ENCODE results near the gene KLHL30. TPM values are rescaled to one million over a fixed set of nuclear protein-coding genes. Genes with fewer than 3 reads are reported as not detected.

The KLHL30 gene
- total RNA-seq, 1 donor from 2014 or later, result not detected

DNA sequence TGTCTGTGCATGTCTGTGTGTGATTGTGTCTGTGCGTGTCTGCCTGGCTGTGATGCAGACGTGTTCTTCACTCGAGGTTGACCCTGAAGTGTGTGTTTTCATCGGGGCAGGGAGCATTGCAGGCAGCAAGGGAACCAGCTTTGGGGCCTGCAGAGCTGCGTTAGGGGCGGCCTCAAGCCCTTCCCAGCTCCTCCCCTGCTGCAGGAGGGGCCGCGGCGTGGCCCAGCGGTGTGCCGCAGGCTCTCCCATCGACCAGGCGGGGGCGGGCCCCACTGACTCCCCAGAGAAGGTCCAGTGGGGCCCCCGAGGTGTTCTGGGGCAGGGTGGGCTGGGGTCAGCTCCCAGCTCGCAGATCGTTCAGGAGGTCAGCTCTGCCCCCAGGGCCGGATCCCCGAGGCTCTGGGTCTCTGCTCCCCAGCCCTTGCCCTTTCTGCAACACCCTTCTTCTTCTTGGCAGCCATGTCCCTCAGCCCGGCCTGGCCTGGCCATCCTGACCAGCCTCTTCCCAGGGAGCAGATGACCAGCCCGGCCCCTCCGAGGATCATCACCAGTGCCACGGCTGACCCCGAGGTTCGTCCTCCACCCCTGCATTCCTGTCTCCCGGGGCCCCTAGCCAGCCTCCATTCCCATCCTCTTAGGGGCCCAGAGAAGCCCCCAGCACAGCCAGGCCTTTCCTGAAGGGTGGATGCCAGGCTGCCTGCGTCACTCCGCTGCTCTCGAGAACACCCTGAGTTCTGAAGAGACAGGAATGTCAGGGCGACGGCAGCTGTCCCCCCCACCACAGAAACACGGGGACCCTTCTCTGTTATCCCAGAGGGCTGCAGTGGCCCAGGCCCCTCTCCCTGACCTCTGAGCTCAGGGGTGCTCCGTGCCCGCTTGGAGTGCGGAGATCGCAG, 11.1 kb upstream of the KLHL30 start:
- no peak overlapping the region for H3K27ac Mint-ChIP-seq
- no peak for DNase-seq (ENCODE audit: low spot score)
- H3K9me3 Mint-ChIP-seq, result no peaks in the 10 kb centered on the region
- no peaks in the 10 kb centered on the region for H3K27me3 Mint-ChIP-seq (ENCODE audit: insufficient read depth)
- H3K36me3 Mint-ChIP-seq (ENCODE audit: low read depth), result no peaks in the 10 kb centered on the region
- no peak overlapping the region for H3K4me3 Mint-ChIP-seq
- intact Hi-C loops (cut with micrococcal nuclease), result no loop called here
- no peaks in the 10 kb centered on the region for H3K4me1 Mint-ChIP-seq (ENCODE audit: low read depth)

DNA sequence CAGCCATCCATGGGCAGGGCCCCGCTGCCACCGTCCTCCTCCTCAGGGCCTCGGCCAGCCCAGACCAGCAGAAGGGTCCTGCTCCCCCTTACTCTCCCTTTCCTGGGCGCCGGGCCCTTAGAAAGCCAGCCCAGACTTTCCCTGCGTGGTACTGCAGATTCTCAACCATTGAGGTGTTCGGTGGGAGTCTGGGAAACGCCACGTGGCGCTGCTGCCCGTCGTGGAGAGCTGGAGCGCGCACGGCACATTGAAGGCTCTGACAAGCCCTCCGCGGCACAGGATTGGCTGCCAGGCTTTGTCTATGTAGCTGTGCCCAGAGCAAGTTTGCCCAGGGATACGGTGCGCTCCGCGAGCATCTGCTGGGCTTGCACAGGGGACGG, 10.4 kb upstream of the KLHL30 start:
- Mint-ChIP-seq H3K27me3 (ENCODE audit: insufficient read depth) (no peaks in the 10 kb centered on the region), H3K9me3 (no peaks in the 10 kb centered on the region), H3K36me3 (ENCODE audit: low read depth) (no peaks in the 10 kb centered on the region), H3K4me1 (ENCODE audit: low read depth) (no peaks in the 10 kb centered on the region), H3K27ac (no peak overlapping the region), H3K4me3 (no peak overlapping the region)
- intact Hi-C loops (cut with micrococcal nuclease), result no loop called here
- no peak for DNase-seq (ENCODE audit: low spot score)

DNA sequence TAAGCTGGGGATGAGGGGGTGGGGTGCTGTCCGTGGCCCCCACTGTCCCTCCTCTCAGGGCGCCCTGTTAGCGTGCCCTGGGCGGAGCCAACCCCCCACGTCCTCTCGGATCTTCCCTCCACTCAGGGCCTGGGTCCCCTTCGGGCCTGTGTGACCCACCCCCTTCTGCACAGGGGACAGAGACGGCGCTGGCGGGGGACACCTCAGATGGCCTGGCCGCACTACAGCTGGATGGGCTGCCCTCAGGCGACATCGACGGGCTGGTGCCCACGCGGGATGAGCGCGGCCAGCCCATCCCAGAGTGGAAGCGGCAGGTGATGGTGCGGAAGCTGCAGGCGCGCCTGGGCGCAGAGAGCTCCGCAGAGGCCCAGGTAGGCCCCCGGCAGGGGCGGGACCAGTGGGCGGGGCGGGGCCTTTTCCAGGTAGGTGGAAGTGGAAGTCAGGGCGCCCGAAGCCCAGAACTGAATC, 9.9 kb upstream of the KLHL30 start:
- H3K36me3 Mint-ChIP-seq (ENCODE audit: low read depth), result no peaks in the 10 kb centered on the region
- no peaks in the 10 kb centered on the region for H3K27me3 Mint-ChIP-seq (ENCODE audit: insufficient read depth)
- no peak overlapping the region for H3K4me3 Mint-ChIP-seq
- no peak overlapping the region for H3K27ac Mint-ChIP-seq
- H3K9me3 Mint-ChIP-seq, result no peaks in the 10 kb centered on the region
- no peak for DNase-seq (ENCODE audit: low spot score)
- H3K4me1 Mint-ChIP-seq (ENCODE audit: low read depth), result no peaks in the 10 kb centered on the region
- intact Hi-C loops (cut with micrococcal nuclease), result no loop called here

DNA sequence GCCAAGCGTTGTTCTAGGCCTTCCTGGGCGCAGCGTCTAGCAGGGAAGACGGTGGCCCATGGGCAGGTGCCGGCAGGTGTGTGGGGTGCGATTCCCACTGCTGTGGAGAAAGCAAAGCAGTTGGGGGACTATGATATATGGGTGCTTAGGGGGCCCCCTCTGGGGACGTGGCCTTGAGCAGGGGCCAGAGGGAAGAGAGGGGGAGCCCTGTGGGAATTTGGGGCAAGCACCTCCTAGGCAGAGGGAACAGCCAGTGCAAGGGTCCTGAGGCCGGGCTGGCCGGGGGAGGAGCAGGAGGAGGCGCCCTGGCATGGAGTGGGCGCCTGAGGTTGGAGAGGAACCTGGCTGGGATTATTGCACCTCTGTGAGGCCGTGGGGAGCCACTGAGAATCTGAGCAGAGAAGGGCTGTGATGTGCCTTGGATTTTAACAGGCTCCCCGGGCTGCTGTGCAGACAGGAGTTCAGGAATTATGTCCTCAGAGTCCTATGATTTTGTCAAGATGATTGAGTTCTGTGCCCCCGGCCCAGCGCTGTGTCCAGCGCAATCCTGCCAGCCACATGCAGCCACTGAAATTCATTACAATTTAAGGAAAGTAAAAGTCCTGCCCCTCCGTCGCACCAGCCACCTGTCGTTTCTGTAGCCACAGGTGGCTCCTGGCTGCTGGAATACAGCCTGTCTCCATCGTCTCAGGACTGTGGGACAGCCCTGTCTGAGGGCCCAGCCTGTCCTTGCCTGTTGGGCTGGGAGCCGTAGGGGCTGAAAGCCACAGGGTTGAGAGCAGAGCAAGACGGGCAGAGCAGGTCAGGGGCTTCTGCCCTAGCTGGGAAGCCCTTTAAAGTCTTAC, 9.1 kb upstream of the KLHL30 start:
- Mint-ChIP-seq H3K36me3 (ENCODE audit: low read depth) (no peaks in the 10 kb centered on the region), H3K9me3 (no peaks in the 10 kb centered on the region), H3K27me3 (ENCODE audit: insufficient read depth) (no peaks in the 10 kb centered on the region), H3K27ac (no peak overlapping the region), H3K4me3 (no peak overlapping the region), H3K4me1 (ENCODE audit: low read depth) (no peaks in the 10 kb centered on the region)
- intact Hi-C loops (cut with micrococcal nuclease), result no loop called here
- no peak for DNase-seq (ENCODE audit: low spot score)

DNA sequence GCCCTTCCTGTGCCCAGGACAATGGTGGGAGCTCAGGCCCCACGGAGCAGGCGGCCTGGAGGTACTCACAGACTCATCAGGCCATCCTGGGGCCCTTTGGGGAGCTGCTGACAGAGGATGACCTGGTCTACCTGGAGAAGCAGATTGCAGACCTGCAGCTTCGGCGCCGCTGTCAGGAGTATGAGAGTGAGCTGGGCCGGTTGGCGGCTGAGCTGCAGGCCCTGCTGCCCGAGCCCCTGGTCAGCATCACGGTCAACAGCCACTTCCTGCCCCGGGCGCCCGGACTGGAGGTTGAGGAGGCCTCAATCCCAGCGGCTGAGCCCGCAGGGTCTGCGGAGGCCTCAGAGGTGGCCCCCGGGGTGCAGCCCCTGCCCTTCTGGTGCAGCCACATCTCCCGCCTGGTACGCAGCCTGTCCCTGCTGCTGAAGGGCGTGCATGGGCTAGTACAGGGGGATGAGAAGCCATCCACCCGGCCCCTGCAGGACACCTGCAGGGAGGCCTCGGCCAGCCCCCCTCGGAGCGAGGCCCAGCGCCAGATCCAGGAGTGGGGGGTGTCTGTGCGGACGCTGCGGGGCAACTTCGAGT, 8.3 kb upstream of the KLHL30 start:
- no peaks in the 10 kb centered on the region for H3K36me3 Mint-ChIP-seq (ENCODE audit: low read depth)
- no peak for DNase-seq (ENCODE audit: low spot score)
- H3K27ac Mint-ChIP-seq, result no peak overlapping the region
- no peaks in the 10 kb centered on the region for H3K27me3 Mint-ChIP-seq (ENCODE audit: insufficient read depth)
- intact Hi-C loops (cut with micrococcal nuclease), result no loop called here
- H3K4me1 Mint-ChIP-seq (ENCODE audit: low read depth), result no peaks in the 10 kb centered on the region
- H3K4me3 Mint-ChIP-seq, result no peak overlapping the region
- H3K9me3 Mint-ChIP-seq, result no peaks in the 10 kb centered on the region

DNA sequence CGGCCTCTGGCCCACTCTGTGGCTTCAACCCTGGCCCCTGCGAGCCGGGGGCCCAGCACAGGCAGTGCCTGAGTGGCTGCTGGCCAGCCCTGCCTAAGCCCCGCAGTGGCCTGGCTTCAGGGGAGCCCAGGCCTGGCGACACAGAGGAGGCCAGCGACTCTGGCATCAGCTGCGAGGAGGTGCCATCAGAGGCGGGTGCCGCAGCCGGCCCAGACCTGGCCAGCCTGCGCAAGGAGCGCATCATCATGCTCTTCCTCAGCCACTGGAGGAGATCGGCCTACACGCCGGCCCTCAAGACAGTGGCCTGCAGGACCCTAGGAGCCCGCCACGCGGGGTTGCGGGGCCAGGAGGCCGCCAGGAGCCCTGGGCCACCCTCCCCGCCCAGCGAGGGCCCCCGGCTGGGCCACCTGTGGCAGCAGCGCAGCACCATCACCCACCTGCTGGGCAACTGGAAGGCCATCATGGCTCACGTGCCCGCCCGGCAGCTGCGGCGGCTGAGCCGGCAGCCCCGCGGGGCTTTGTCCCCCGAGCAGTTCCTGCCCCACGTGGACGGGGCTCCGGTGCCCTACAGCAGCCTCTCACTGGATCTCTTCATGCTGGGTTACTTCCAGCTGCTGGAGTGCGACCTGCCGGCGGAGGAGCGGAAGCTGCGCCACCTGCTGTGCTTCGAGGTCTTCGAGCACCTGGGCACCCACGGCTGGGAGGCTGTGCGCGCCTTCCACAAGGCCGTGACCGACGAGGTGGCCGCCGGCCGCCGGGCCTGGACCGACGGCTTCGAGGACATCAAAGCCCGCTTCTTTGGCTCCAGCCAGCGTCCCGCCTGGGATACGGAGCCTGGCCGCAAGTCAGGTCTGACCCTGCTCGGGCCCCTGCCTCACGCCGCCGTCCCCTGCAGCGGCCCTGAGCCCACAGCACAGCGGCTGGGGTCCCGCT, 7.5 kb upstream of the KLHL30 start:
- Mint-ChIP-seq H3K27me3 (ENCODE audit: insufficient read depth) (no peaks in the 10 kb centered on the region), H3K36me3 (ENCODE audit: low read depth) (no peaks in the 10 kb centered on the region), H3K9me3 (no peaks in the 10 kb centered on the region), H3K4me1 (ENCODE audit: low read depth) (no peaks in the 10 kb centered on the region), H3K27ac (no peak overlapping the region), H3K4me3 (no peak overlapping the region)
- DNase-seq (ENCODE audit: low spot score), result no peak
- intact Hi-C loops (cut with micrococcal nuclease), result no loop called here

DNA sequence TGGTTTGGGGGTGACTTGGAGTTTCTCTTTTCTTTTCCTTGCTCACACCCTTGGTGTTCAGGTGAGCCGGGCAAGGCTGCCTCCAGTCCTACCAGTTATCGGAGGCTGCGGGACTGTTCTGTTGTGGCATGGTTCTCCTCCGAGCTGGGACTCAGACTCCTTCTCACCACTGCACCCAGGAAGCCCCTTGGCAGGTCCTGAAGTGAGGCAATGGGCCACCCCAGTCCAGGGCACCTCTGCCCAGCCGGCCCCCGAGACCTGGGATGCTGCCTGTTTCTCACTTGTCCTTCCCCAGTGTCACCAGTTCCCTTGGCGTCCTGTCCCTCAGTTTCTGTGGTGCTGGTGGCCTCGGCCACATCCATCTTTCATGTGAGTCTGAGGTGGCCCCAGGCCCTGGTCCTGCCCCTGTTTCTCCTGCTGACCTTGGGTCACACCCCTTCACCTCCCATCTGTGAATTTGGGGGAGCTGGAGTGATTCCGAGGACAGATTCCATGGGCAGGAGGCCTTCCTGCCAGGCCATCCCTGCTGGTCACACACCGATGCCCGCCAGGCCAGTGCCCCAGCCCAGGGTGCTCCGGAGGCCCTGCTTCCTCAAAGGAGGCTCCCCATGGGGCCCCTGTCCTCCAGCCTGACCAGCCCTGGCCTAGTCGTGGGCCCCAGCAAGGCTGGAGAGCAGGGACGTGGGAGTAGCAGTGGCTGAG, 6.6 kb upstream of the KLHL30 start:
- H3K4me1 Mint-ChIP-seq (ENCODE audit: low read depth), result no peaks in the 10 kb centered on the region
- no peaks in the 10 kb centered on the region for H3K36me3 Mint-ChIP-seq (ENCODE audit: low read depth)
- DNase-seq (ENCODE audit: low spot score), result no peak
- intact Hi-C loops (cut with micrococcal nuclease), result no loop called here
- H3K27ac Mint-ChIP-seq, result no peak overlapping the region
- H3K9me3 Mint-ChIP-seq, result no peaks in the 10 kb centered on the region
- no peak overlapping the region for H3K4me3 Mint-ChIP-seq
- H3K27me3 Mint-ChIP-seq (ENCODE audit: insufficient read depth), result peaks cover 2% of the 10 kb centered on the region

DNA sequence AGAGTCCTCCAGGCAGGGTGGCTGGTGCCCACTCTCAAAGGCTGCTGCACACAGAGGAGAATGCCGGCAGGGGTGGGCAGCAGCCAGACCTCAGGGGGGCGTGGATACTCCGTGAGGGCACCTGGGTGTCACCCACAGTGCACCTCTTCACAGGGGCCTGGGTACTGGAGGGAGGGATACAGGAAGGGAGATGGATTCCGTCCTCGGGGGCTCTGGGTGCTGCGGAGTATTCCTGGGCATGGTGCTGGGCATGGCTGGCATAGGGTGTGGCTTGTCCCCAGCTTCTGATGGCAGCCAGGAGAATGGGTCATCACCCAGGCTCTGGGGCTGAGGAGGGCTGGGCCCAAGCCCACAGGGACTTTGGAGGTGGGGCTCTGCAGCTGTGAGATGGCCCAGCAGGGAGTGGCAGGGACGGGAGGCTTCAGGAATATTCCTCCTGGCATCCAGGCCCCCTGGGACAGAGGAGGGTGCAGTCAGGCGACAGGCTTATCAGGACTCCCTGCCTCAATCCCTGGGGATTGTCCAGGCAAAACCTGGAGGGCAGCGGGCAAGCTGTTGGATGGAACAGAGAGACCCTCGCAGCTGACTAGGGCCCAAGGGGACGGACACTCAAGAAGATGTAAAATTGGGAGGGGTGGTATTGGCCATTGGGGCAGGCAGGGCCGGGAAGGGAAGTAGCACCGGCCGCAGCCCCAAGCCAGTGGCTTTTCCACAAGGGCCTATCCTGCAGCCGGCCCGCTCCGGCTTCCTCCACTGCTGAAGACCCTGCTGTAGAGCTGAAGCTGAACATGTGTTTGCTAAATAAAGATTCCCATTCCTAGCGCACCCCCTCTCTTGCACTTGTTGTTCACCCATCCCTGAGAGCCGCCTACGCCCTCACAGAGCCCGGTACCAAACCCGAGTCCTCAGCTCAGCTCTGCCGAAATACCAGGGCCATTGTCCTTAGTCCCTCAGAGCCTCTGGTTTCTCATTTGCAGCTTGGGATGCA, 5.7 kb upstream of the KLHL30 start:
- H3K9me3 Mint-ChIP-seq, result no peaks in the 10 kb centered on the region
- H3K4me3 Mint-ChIP-seq, result no peak overlapping the region
- no peak overlapping the region for H3K27ac Mint-ChIP-seq
- intact Hi-C loops (cut with micrococcal nuclease), result no loop called here
- no peak for DNase-seq (ENCODE audit: low spot score)
- no peaks in the 10 kb centered on the region for H3K36me3 Mint-ChIP-seq (ENCODE audit: low read depth)
- H3K27me3 Mint-ChIP-seq (ENCODE audit: insufficient read depth), result peaks cover 2% of the 10 kb centered on the region
- H3K4me1 Mint-ChIP-seq (ENCODE audit: low read depth), result no peaks in the 10 kb centered on the region

DNA sequence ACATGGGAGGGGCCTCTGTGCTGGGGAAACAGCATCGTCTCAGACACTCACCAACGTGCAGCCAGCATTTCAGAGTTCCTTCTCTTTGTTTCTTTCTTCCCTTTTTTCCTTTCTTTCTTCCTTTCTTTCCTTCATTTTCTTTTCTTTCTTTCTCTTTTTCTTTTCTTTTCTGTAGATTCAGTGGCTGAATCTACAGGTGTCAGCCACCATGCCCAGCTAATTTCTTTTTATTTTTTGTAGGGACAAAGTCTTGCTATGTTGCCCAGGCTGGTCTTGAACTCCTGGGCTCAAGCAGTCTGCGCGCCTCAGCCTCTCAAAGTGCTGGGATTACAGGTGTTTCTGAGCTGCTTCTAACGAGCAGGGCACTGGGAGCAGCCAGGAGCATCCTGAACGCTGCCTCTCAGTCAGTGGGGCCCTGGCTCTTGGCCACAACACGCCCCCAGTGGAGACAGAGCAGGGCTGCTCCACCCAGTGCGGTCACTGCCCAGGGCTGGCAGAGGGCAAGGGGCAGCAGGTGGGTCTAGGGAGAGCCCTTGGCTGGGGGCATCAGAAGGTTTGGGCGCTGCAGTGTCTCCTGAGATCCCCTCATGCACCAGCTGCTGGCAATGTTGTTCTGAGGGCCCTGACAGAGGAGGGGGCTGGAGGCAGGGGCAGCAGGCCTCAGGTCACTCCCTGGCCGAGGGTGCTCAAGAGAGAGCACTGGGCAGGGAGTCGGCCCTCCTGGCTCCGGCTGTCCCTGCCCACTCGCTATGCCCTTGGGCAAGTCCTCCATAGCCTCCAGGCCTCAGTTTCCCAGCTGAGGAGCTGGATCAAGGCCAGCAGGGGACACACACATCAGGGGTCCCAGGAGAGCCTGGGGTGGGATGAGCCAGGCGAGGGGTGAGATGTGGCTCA, 4.7 kb upstream of the KLHL30 start:
- Mint-ChIP-seq H3K9me3 (no peaks in the 10 kb centered on the region), H3K27me3 (ENCODE audit: insufficient read depth) (peaks cover 2% of the 10 kb centered on the region), H3K4me3 (no peak overlapping the region), H3K36me3 (ENCODE audit: low read depth) (no peaks in the 10 kb centered on the region), H3K4me1 (ENCODE audit: low read depth) (no peaks in the 10 kb centered on the region), H3K27ac (no peak overlapping the region)
- no peak for DNase-seq (ENCODE audit: low spot score)
- intact Hi-C loops (cut with micrococcal nuclease), result no loop called here

DNA sequence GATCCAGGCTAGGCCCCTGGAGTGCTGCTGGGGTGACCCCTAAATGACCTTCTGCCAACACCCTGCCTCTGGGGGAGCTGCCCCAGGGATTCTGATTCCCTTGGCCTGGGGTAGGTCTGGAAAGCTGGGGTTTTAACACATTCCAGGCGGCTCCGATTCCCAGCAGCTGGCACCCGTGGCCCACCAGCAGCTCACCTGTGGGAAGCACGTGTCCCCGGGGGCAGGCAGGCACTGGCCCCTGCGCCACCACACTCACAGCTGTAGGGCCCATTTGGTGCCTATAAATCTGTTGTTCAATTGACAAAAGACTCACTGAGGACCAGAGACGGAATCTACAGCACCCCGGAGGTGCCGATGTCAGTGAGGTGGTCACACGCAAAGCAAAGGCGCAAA, 4.1 kb upstream of the KLHL30 start:
- no peaks in the 10 kb centered on the region for H3K36me3 Mint-ChIP-seq (ENCODE audit: low read depth)
- no peak overlapping the region for H3K27ac Mint-ChIP-seq
- no peaks in the 10 kb centered on the region for H3K4me1 Mint-ChIP-seq (ENCODE audit: low read depth)
- DNase-seq (ENCODE audit: low spot score), result no peak
- H3K4me3 Mint-ChIP-seq, result no peak overlapping the region
- no peaks in the 10 kb centered on the region for H3K9me3 Mint-ChIP-seq
- intact Hi-C loops (cut with micrococcal nuclease), result no loop called here
- H3K27me3 Mint-ChIP-seq (ENCODE audit: insufficient read depth), result peaks cover 2% of the 10 kb centered on the region
